ENCODE measurements around the gene AQP9.

The AQP9 gene

DNA sequence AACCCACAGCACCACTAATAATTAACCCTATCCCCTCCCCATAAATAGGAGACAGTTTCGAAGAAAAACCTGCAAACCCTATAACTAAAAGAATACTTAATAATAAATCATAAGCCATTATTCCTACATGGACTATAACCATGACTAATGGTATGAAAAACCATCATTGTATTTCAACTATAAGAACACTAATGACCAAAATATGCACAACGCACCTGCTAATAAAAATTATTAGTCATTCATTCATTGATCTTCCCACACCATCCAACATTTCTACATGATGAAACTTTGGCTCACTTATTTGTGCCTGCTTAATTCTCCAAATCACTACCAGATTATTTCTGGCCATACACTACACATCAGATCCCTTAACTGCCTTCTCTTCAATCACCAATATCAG lies 16.6 kb downstream of the AQP9 start:
- POLR2A ChIA-PET = no interaction called here
- DNase-seq (ENCODE audit: low read depth, low spot score) = no peak
- H3K4me3 ChIP-seq (ENCODE audit: low read depth, low read length) = no peak overlapping the region
- TF ChIP-seq, protein P1, sequence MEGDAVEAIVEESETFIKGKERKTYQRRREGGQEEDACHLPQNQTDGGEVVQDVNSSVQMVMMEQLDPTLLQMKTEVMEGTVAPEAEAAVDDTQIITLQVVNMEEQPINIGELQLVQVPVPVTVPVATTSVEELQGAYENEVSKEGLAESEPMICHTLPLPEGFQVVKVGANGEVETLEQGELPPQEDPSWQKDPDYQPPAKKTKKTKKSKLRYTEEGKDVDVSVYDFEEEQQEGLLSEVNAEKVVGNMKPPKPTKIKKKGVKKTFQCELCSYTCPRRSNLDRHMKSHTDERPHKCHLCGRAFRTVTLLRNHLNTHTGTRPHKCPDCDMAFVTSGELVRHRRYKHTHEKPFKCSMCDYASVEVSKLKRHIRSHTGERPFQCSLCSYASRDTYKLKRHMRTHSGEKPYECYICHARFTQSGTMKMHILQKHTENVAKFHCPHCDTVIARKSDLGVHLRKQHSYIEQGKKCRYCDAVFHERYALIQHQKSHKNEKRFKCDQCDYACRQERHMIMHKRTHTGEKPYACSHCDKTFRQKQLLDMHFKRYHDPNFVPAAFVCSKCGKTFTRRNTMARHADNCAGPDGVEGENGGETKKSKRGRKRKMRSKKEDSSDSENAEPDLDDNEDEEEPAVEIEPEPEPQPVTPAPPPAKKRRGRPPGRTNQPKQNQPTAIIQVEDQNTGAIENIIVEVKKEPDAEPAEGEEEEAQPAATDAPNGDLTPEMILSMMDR (IDR thresholded peaks at IDR 0.05; ENCODE audit: insufficient read depth, low read length, missing control alignments) = no peak
- CTCF ChIA-PET = no interaction called here

DNA sequence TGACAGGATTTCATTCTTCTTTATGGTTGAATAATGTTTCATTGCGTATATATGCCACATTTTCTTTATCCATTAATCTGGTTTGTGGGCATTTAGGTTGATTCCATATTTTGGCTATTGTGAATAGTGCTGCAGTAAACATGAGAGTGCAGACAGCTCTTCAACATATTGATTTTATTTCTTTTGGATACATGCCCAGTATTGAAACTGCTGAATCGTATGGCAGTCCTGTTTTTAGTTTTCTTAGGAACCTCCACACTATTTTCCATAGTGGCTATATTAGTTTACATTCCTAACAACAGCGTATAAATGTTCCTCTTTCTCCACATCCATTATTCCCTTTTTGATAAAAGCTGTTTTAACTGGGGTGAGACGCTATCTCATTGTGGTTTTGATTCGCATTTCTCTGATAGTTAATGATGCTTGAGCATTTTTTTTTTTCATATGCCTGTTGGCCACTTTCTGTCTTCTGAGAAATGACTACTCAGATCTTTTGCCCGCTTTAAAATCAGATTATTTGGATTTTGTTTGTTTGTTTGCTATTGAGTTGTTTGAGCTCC lies 21.7 kb downstream of the AQP9 start:
- ChIA-PET POLR2A (no interaction called here), CTCF (no interaction called here)
- H3K4me3 ChIP-seq (ENCODE audit: low read depth, low read length) = no peak overlapping the region
- DNase-seq (ENCODE audit: low read depth, low spot score) = no peak
- TF ChIP-seq, protein P1 (IDR thresholded peaks at IDR 0.05; ENCODE audit: insufficient read depth, low read length, missing control alignments) = no peak

DNA sequence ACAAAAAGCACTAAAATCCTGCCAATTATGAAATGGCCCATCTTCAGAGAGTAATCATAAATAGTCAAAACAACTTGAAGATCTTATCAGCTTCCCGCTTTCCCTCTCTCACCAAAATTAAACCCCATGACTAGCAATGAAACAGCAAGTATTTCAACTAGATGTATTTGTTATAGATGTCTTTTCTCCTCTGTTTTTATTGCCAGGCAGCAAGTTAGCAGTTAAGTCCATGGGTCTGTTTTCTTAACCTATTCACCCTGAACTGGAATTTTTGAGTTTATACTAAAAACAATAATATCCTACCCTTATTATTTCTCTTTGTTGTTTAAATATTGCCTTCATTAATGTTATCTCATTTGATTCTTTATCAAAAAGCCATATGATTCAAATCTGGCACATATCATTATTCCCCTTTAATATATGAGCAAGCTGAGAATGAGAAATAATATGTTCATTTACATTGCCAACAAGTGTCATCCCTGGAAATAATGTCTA lies 23.3 kb downstream of the AQP9 start:
- TF ChIP-seq, protein P1 (IDR thresholded peaks at IDR 0.05; ENCODE audit: insufficient read depth, low read length, missing control alignments) = no peak
- ChIA-PET CTCF (no interaction called here), POLR2A (no interaction called here)
- no peak for DNase-seq (ENCODE audit: low read depth, low spot score)
- no peak overlapping the region for H3K4me3 ChIP-seq (ENCODE audit: low read depth, low read length)

DNA sequence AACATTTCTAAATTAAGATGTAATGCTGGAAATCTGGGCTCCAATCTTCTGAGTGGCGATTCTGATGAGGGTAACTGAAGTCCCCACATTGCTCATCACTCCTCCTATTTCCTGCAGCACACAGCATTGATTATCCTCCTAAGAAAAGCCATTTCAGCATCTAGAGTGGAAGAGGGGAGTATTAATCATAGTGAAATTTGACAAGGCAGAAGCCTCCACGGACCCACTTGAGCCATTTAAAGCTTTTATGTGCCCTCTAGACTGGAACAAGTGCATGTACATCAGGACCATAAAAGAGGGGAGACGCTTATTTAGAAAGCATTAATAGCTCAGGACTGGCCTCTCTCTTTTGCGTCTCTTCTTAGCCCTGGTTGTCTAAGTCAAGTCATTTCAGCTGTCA lies 25.8 kb downstream of the AQP9 start:
- no peak for DNase-seq (ENCODE audit: low read depth, low spot score)
- H3K4me3 ChIP-seq (ENCODE audit: low read depth, low read length) = no peak overlapping the region
- TF ChIP-seq, protein P1 (IDR thresholded peaks at IDR 0.05; ENCODE audit: insufficient read depth, low read length, missing control alignments) = no peak
- ChIA-PET CTCF (no interaction called here), POLR2A (no interaction called here)

DNA sequence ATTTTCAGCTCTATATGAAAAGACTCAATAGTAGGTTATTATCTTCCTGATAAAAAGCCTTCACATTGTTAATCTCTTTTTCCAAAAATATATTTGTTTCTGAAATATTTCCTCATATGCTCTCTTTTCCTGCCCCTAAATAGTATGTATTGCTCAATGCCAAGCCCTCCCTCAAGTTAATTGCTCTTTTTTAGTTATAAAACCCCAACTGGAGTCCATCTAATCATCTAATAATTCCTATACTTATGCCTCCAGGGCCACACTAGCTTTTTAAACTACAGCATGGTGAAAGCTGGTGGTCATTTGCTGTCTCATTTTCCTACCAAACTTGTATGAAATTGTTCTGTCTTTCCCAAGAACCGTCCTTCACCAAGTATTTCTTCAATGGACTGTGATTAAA lies 26.7 kb downstream of the AQP9 start:
- CTCF ChIA-PET = no interaction called here
- no peak overlapping the region for H3K4me3 ChIP-seq (ENCODE audit: low read depth, low read length)
- TF ChIP-seq, protein P1 (IDR thresholded peaks at IDR 0.05; ENCODE audit: insufficient read depth, low read length, missing control alignments) = no peak
- POLR2A ChIA-PET = no interaction called here
- DNase-seq (ENCODE audit: low read depth, low spot score) = no peak

DNA sequence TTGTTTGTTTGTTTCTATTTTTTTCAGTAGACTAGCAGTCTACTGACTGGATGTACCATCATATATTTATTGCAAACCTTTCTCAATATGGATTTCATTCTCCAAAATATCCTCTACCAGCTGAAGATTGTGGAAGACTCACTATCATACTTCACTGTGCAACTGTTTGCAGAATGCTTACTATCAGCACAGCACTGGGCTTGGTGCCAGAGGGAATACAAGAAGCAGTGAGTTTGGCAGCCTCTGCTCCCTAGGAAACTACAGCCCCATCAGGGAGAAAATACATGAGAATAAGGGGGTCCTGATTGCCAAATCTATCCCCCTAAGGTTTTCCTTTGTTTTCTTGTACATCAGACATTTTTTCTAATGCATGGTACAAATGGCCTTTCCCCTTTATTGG lies 27.5 kb downstream of the AQP9 start:
- DNase-seq (ENCODE audit: low read depth, low spot score) = no peak
- ChIA-PET POLR2A (no interaction called here), CTCF (no interaction called here)
- no peak overlapping the region for H3K4me3 ChIP-seq (ENCODE audit: low read depth, low read length)
- TF ChIP-seq, protein P1 (IDR thresholded peaks at IDR 0.05; ENCODE audit: insufficient read depth, low read length, missing control alignments) = no peak
